ENCODE results near the gene PIK3R6.

Gene PIK3R6

GRCh38 chr17:8791910-8792270 is 75.6 kb downstream of the PIK3R6 start:
- H3K9me3 Mint-ChIP-seq = peaks cover 5% of the 10 kb centered on the region
- DNase-seq (ENCODE audit: low spot score in 2 of 2) = peak in 1 of 2 donors; percentile 47
- H3K4me1 Mint-ChIP-seq = no peaks in the 10 kb centered on the region
- H3K36me3 Mint-ChIP-seq = no peaks in the 10 kb centered on the region
- ATAC-seq = peak; percentile 84
- H3K27ac Mint-ChIP-seq = no peak overlapping the region
- H3K4me3 Mint-ChIP-seq = no peak overlapping the region

GRCh38 chr17:8791248-8791909 is 76.1 kb downstream of the PIK3R6 start:
- Mint-ChIP-seq H3K27ac (no peak overlapping the region), H3K36me3 (no peaks in the 10 kb centered on the region), H3K4me3 (no peak overlapping the region), H3K9me3 (peaks cover 5% of the 10 kb centered on the region), H3K4me1 (no peaks in the 10 kb centered on the region)
- ATAC-seq (no peak), DNase-seq (ENCODE audit: low spot score in 2 of 2) (no peak)

DNA sequence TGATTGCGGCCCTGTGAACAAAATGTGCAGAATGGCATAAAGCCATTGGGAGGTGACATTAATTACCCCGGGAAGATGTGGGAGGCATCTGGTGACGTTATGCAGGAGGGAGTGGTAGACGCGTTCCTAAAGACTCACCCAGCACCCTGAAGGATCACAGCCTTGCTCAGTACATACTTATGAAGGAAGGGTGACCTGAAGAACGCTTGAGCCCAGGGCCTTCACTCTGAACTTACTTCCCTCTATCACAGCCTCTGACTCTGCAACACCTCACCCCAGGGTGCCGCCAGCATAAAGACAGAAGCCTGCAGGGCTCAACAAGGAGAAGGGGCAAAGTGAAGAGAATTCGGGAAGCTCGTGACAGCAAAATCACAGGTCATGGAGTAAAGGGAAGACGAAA is 77.7 kb downstream of the PIK3R6 start:
- Mint-ChIP-seq H3K36me3 (no peaks in the 10 kb centered on the region), H3K27ac (no peak overlapping the region), H3K4me1 (peaks cover 6% of the 10 kb centered on the region), H3K9me3 (peaks cover 5% of the 10 kb centered on the region), H3K4me3 (no peak overlapping the region)
- DNase-seq (ENCODE audit: low spot score in 2 of 2) (peak in 1 of 2 donors; percentile 41), ATAC-seq (no peak)

GRCh38 chr17:8788998-8789397 is 78.5 kb downstream of the PIK3R6 start:
- H3K4me1 Mint-ChIP-seq = peaks cover 6% of the 10 kb centered on the region
- no peak for ATAC-seq
- H3K9me3 Mint-ChIP-seq = peaks cover 5% of the 10 kb centered on the region
- no peak for DNase-seq (ENCODE audit: low spot score in 2 of 2)
- H3K36me3 Mint-ChIP-seq = no peaks in the 10 kb centered on the region
- no peak overlapping the region for H3K4me3 Mint-ChIP-seq
- no peak overlapping the region for H3K27ac Mint-ChIP-seq

DNA sequence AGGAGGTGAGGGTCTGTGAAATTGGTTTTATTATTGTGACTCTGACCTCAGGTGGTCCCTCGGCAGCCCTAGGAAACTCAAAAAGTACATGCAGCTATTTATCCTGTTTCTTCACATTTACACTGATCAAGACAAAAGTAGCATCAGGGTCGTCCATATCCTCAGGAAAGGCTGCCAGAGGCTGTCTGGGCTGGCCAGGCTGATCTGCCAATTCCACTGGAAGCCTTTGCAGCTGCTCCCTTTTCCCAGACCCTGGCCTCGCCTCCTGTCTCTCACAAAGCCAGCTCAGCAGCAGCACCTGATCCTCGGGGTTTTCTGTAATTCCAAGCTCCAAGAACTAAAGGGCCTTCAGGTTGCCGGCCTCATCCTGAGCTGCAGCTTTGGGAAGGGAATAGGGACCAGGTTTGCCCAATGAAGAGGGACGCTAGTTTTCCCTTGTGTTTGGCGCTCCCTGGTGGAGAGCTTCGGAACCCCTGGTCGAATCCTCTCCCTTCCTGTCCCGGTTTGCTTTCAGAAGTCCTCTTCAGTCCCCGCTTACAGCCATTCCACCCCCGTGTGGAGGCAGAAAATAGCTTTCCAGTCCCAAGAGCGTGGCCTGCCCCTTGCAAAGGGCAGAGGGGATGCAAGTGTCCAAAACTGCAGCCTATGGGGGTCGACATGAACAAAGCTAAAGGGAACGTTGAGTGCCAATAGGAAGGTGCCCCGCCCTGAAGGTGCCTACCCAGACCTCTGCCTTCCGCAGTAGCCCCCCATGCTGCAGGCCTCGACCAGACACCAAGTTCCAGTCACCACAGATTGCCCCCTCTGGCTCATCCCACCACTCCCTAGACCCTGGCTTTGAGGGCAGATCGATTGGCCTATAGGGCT is 81.7 kb downstream of the PIK3R6 start:
- Mint-ChIP-seq H3K27ac (no peak overlapping the region), H3K36me3 (no peaks in the 10 kb centered on the region), H3K9me3 (no peaks in the 10 kb centered on the region), H3K4me3 (no peak overlapping the region), H3K4me1 (peaks cover 6% of the 10 kb centered on the region)
- DNase-seq (ENCODE audit: low spot score in 2 of 2) (peak; percentile 58 to 81), ATAC-seq (peak; percentile 57)

GRCh38 chr17:8782176-8782575 is 85.3 kb downstream of the PIK3R6 start:
- Mint-ChIP-seq H3K4me1 (peaks cover 6% of the 10 kb centered on the region), H3K27ac (no peak overlapping the region), H3K36me3 (no peaks in the 10 kb centered on the region), H3K4me3 (no peak overlapping the region), H3K9me3 (no peaks in the 10 kb centered on the region)
- no peak for DNase-seq (ENCODE audit: low spot score in 2 of 2)
- ATAC-seq = no peak

DNA sequence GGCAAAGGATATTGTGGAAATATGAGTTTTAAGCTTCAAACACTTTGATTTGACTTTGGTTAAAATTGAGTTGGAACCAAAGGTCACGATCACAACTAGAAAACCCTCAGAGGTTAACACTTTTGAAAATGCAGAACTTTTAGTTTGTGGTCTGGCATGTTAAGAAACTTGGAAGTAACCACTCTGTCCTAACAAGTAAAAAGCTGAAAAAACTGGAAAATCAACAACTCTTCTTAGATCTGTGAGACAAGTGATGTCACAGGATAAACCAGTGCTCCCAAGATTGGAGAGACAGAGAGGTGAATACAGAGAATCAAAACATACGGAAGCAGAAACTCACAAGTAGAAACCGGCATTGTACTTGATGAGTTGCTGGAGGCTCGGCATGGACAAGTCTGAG is 85.7 kb downstream of the PIK3R6 start:
- Mint-ChIP-seq H3K36me3 (no peaks in the 10 kb centered on the region), H3K9me3 (no peaks in the 10 kb centered on the region), H3K4me3 (no peak overlapping the region), H3K27ac (no peak overlapping the region), H3K4me1 (peaks cover 6% of the 10 kb centered on the region)
- DNase-seq (ENCODE audit: low spot score in 2 of 2) (no peak), ATAC-seq (no peak)

DNA sequence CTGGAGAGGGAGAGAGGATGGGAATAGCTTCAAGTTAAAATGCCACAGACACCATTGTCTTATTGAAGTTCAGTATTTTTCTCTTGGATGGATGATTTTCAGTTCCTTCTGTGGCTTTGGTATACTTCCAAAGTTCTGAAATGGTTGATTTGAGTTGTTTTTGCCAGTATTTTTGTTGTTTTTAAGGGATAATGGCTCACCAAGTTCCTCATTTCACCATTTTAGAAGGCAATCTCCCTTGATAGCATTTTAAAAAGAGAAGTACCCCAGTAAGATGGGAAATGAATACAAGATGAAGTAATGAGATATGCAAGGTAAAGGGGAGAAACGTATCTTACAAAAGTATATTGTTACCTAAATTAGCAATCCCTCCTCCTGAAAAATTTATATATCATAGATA is 90.6 kb downstream of the PIK3R6 start:
- no peaks in the 10 kb centered on the region for H3K9me3 Mint-ChIP-seq
- H3K4me3 Mint-ChIP-seq = no peak overlapping the region
- no peaks in the 10 kb centered on the region for H3K4me1 Mint-ChIP-seq
- no peak for DNase-seq (ENCODE audit: low spot score in 2 of 2)
- no peaks in the 10 kb centered on the region for H3K36me3 Mint-ChIP-seq
- no peak overlapping the region for H3K27ac Mint-ChIP-seq
- ATAC-seq = no peak

- H3K4me1 Mint-ChIP-seq = no peaks in the 10 kb centered on the region
- H3K4me3 Mint-ChIP-seq = no peak overlapping the region
- H3K9me3 Mint-ChIP-seq = no peaks in the 10 kb centered on the region
- DNase-seq (ENCODE audit: low spot score in 2 of 2) (no peak), ATAC-seq (no peak)
- H3K36me3 Mint-ChIP-seq = no peaks in the 10 kb centered on the region
- no peak overlapping the region for H3K27ac Mint-ChIP-seq
These were observed 91.2 kb downstream of the PIK3R6 start for GRCh38 chr17:8776248-8776647.

GRCh38 chr17:8766731-8767130 is 100.7 kb downstream of the PIK3R6 start:
- no peaks in the 10 kb centered on the region for H3K4me1 Mint-ChIP-seq
- H3K9me3 Mint-ChIP-seq = no peaks in the 10 kb centered on the region
- no peak overlapping the region for H3K4me3 Mint-ChIP-seq
- H3K27ac Mint-ChIP-seq = no peak overlapping the region
- DNase-seq (ENCODE audit: low spot score in 2 of 2) (peak in 1 of 2 donors; percentile 20), ATAC-seq (no peak)
- no peaks in the 10 kb centered on the region for H3K36me3 Mint-ChIP-seq

GRCh38 chr17:8762012-8762411 is 105.5 kb downstream of the PIK3R6 start:
- H3K36me3 Mint-ChIP-seq = no peaks in the 10 kb centered on the region
- no peak overlapping the region for H3K4me3 Mint-ChIP-seq
- ATAC-seq (no peak), DNase-seq (ENCODE audit: low spot score in 2 of 2) (no peak)
- H3K27ac Mint-ChIP-seq = no peak overlapping the region
- H3K4me1 Mint-ChIP-seq = no peaks in the 10 kb centered on the region
- H3K9me3 Mint-ChIP-seq = no peaks in the 10 kb centered on the region

DNA sequence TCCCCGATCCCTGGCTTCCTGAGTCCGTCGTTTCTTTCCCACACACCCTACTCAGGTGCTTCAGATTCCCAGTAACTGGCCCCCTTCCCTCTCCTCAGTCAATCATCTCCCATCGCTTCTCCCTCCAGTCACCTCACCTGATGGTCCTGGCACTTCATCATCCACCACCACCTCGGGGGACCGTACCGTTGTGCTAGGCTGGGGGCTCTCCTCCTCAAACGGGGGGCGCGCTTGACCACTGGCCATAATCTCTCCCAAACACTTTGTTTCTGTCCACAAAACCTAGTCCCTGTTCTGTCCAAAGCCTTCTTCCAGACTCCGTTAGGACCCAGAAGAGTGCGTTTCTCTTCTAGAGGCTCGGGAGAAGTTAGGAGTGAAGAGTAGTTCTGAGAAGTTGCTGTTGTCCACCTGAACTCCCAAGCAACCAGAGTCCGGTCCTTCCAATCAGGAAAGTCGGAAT is 109.3 kb downstream of the PIK3R6 start, which contains the start of gene SPDYE4:
Gene SPDYE4, minus strand, starts transcription at position 410 of the 460 bp plus-strand sequence. Its CDS starts 164 bp downstream, at position 246.
- Mint-ChIP-seq H3K4me3 (no peak within 1 kb of the TSS), H3K9me3 (no peaks in the 10 kb centered on the region), H3K27ac (no peak within 1 kb of the TSS), H3K4me1 (no peaks in the 10 kb centered on the region), H3K36me3 (no peaks in the 10 kb centered on the region)
- ATAC-seq (no peak), DNase-seq (ENCODE audit: low spot score in 2 of 2) (peak in 1 of 2 donors; percentile 38)

DNA sequence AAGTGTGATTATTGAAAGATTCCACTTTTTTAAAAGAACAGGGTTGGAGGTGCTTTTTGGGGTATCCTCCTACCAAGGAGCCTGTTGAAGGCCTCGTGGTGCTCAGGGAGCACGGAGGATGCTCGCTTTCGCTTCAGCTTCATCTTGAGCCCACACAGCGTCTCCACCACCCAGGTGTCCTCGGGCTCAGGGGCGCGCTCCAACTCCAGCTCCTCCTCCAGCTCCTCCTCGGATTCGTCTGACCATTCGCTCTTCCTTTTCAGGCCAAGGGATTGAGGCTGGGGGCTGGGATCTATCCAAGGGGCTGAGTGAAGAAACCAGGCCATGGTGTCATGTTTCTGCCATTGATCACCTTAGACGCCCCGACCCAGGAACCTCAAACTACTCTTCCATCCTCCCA is 110.3 kb downstream of the PIK3R6 start:
- Mint-ChIP-seq H3K4me1 (no peaks in the 10 kb centered on the region), H3K36me3 (no peaks in the 10 kb centered on the region), H3K4me3 (no peak overlapping the region), H3K27ac (no peak overlapping the region), H3K9me3 (no peaks in the 10 kb centered on the region)
- ATAC-seq = no peak
- no peak for DNase-seq (ENCODE audit: low spot score in 2 of 2)

DNA sequence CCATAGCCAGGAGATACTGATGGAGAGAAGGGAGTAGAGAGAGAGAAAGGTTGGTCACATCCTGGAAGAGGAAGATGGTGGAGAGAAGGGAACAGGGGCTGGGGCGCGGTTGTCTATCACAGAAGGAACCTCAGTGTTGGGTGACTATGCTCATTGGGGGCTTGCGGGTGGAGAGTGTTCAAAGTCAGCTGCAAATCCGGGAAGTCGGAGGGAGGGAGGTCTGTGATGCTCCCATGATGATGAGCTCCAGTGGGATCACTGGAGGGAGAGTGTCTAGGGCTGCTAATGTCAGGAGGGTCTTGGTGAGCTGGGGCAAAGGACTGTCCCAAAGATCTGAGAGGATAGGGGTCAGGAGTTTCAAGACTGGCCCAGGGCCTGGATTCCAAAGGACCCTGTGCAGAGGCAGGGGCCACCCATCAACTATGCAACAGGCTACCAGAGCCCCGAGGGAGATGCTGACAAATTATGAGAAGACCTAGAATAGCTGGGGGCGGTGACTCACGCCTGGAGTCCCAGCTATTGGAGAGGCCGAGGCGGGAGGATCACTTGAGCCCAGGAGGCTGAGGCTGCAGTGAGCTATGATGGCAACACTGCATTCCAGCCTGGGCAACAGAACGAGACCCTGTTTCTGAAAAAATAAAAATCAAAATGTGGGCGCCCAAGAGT is 111.8 kb downstream of the PIK3R6 start:
- peak in 1 of 2 donors; percentile 15 for DNase-seq (ENCODE audit: low spot score in 2 of 2)
- no peak overlapping the region for H3K4me3 Mint-ChIP-seq
- H3K4me1 Mint-ChIP-seq = no peaks in the 10 kb centered on the region
- peak; percentile 19 for ATAC-seq
- no peaks in the 10 kb centered on the region for H3K36me3 Mint-ChIP-seq
- peak overlapping the region; percentile 0 for H3K27ac Mint-ChIP-seq
- H3K9me3 Mint-ChIP-seq = no peaks in the 10 kb centered on the region

- Mint-ChIP-seq H3K9me3 (no peaks in the 10 kb centered on the region), H3K36me3 (no peaks in the 10 kb centered on the region), H3K27ac (peak overlapping the region; percentile 2), H3K4me3 (no peak overlapping the region), H3K4me1 (no peaks in the 10 kb centered on the region)
- ATAC-seq (no peak), DNase-seq (ENCODE audit: low spot score in 2 of 2) (peak in 1 of 2 donors; percentile 12)
These were observed 112.6 kb downstream of the PIK3R6 start for GRCh38 chr17:8754890-8755289.
